Activated CD4-positive, alpha-beta T cell treated with anti-CD3 and anti-CD28 coated beads, Interleukin-2, amount 50 U/mL, for 16 hours (primary cell): ENCODE data around the gene MADD.

Source experiments
- DNase-seq: peaks from one replicate; pipeline ENCODE4 v3.0.0-alpha.2; 2020

Gene MADD

DNA sequence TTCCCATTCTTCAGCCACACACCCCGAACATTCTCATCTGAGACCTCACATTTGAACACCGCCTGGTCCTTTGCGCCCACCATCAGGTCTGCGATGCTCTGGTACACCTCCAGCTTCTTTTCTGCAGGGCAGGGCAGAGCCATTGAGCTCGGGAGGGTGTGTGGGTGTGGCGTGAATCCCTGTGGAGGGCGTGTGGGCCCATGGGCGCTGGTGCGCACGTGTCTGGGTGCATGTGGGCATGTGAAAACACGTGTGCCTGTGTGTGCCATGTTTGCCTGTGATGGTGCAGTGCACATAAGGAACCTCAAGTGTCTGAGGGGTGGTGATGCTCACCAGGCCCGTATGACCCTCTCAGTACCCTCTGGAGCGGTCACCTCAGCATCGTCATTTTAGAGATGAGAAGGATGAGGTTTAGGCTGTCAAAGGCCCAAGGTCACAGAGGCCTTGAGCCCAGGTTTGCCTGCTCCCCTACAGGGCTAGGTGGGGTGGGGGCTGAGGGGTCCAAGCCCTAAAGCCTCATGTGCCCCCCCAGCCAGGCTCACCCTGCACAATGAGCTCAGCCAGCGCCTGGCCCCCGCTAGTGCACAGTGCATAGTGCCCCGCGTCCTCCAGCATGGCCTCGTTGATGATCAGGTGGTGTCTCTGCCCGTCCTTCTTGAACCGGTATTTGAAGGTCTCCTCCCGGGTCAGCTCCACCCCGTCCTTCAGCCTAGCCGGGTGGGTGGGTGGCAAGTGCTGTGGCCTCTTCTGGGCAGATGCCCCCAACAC lies 72.3 kb downstream of the MADD start:
- no peak for DNase-seq

DNA sequence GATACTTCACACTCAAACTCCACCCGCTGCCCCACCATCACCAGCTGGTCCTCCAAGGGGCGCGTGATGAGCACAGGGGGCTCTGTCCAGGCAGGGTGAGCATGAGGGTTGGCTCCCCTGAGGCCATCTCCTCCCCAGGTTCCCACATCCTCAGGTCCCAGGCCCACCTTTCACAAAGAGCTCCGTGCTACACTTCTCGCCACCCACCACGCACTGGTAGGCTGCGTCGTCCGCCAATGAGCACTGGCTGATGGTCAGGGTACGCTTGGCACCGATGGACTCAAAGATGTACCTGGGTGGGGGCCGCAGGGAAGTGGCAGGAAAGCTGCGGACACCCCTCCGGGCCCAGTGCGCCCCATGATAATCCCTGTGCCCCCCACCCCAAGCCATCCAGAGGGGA lies 72.9 kb downstream of the MADD start:
- no peak for DNase-seq

GRCh38 chr11:47345890-47346563 lies 76.1 kb downstream of the MADD start:
- no peak for DNase-seq

DNA sequence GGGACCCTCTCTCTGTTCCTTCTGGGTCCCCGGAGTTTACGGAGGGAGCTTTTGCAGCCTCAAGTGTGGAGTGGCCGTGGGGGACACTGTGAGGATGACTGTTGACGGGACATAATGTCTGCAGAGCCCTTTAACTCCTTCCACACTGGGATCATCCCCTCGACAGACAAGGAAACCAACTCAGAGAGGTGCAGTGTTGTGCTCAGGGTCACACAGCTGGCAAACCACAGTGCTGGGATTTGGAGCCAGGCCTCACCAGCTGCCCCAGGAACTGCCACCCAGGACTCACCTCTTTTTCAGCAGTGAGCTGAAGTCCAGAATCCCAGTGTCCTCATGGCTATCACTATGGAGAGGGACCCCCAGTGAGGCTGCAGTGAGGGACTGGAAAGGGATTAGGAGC lies 77.2 kb downstream of the MADD start:
- no peak for DNase-seq

DNA sequence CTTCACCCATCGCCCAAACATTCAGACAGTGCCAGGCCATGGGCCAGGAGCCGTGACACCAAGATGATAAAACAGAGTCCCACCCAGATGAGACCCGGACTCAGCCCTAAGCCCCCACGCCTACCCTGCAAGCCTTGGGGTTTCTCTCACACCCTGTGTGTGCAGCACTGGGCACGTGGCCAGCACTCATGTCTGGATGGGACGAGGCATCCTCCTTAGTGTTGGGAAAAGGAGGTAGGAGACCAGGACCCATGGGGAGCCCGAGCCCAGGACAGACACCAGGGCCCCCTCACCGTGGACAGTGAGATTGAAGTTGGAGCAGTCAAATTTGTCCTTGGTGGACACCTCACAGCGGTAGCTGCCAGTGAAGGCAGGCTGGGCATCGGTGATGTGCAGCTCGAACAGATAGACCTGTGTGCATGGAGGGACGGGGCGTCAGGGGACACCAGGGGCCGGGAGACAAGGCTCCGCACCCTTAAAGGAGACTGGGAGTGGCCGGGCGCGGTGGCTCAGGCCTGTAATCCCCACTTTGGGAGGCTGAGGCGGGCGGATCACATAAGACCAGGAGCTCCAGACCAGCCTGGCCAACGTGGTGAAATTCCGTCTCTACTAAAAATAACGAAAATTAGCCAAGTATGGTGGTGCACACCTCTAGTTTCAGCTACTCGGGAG lies 78.3 kb downstream of the MADD start:
- no peak for DNase-seq

GRCh38 chr11:47348859-47349258 lies 78.9 kb downstream of the MADD start:
- no peak for DNase-seq

DNA sequence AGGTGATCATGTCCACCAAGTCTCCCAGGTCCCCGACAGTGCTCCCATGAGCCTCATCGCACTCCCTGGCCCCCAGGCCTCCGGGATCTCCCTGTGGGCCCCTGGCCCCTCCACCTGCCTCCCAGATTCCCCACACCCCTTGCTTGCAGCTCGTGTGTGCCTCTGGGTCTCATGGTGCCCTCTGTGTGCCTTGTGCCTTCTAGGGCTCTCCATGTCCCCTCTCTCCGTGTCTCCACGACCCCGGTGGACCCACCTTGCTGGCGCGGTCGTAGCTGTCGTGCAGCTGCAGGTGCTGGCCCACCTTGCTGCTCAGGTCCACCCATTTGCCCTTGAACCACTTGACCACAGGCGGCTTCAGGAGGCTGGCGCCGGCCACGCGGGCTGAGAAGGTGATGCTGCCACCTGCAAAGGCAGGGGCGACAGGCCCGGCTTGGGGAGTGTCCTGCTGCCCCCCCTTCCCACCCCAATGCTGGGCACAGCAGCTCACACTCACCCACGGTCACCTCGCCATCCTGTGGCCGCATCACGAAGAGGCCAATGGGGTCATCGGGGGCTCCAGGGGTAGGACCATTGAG lies 79.7 kb downstream of the MADD start:
- DNase-seq: no peak

DNA sequence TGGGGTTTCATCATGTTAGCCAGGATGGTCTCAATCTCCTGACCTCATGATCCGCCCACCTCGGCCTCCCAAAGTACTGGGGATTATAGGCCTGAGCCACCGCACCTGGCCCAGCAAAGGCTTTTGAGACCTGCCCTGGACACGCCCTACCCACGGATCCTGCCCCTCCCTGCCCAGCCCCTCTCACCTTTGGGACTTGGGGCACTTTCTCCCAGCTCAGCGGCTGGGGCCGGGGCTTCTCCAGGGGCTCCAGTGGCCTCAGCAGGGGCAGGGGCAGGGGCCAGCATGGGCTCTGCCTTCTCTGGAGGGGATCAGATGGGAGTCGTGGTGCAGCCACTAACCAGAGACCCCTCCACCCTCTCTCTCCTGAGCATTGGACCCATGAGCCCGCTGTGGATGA lies 80.4 kb downstream of the MADD start:
- DNase-seq: no peak

DNA sequence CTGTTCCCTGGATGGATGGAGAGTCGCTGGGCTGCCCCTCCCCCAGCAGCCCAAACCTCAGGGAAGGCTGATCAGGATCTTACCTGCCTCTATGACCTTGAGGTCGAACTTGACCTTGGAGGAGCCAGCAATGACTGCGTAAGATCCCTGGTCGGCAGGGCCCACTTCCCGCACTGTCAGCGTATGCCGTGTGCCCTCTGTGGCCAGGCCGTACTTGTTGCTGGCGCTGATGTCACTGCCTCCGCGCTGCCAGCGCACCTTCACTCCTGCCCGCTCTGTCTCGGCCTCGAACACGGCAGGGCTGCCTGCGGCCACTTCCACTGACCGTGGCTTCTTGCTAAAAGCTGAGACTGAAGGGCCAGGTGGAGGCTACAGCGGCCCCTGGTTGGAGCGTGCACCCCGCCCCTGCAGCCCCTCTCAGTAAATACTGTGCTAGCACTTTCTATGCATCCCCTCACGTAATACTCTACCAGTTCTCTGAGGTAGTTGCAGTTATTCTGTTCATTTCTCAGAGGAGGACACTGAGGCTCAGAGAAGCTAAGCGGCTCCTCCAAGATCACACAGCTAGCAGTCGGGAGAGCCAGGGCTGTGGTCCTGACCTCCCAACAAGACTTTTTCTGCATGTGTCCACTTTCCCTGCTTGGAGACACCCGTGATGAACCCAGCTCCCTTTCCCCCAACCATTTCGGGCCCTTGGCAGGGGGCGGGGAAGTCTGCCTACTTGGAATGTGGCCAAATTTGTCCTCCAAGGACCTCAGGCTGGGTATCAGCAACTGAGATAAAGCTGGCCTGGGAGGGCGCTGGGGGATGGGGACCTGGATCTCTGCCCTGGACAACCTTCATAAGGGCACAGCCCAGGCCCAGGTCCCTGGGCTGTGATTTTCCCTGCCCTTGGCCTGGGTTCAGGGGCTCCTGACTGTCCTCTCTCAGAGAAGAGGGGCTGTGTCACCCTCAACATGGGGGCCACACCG lies 81.5 kb downstream of the MADD start:
- DNase-seq: no peak

DNA sequence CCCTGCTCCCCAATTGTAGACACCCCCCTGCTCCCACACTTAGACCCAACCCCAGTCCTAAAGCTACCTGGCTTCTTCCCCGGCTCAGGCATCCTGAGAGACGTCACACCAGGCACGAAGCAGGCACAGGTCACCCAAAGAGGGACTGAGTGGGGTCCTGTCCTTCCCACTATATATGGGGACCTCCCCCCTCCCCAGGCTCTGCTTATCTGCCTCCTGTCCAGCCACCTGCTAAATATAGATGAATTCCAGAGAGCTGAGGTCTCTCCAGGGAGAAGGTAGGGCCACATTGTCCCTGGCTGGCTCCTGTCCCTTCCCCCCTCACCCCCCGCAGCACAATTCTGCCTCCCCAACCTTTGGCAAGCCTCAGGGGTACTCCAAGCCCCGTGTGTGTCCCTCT lies 82.6 kb downstream of the MADD start, which contains the start of gene MYBPC3:
TSS of gene MYBPC3 (minus strand) at position 147 of the 400 bp plus-strand sequence. CDS start at position 92, 55 bp downstream.
- no peak for DNase-seq

DNA sequence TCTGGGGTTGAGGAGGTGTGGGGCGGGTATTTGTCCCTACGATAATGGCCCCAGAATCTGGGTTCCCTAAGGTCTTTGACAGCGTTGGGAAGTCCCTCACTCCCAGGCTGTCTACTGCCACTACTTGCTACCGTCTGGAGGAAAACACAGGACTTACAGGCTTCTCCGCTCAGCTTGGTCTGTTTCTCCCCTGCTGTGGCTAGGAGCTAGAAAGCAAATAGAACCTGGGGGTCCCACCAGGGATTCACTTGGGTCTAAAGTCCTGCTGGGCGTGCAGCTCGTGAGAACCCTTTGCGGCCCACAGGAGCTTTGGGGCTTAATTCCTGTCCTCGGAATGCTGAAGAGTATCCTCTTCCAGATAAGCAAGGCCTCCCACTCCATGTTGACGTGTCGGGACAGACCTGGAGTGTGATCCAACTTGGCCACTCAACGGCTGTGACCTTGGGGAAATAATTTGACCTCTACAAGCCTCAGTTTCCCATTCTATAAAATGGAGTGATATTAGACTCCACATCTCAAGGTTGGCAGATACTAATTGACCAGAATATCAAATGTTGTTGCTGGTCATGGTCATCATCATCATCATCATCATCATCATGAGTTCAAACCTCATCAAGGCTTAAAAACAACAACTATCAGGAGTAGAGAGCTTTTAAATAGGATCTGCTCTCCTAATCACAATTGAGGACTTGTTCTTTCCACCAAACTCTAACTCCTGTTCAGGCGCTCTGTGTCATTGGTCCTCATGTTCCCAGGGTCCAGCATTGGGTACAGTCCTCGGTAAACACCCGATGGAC lies 84.2 kb downstream of the MADD start:
- no peak for DNase-seq

- DNase-seq: no peak
Observed at GRCh38 chr11:47354913-47355282, 85.0 kb downstream of the MADD start.

DNA sequence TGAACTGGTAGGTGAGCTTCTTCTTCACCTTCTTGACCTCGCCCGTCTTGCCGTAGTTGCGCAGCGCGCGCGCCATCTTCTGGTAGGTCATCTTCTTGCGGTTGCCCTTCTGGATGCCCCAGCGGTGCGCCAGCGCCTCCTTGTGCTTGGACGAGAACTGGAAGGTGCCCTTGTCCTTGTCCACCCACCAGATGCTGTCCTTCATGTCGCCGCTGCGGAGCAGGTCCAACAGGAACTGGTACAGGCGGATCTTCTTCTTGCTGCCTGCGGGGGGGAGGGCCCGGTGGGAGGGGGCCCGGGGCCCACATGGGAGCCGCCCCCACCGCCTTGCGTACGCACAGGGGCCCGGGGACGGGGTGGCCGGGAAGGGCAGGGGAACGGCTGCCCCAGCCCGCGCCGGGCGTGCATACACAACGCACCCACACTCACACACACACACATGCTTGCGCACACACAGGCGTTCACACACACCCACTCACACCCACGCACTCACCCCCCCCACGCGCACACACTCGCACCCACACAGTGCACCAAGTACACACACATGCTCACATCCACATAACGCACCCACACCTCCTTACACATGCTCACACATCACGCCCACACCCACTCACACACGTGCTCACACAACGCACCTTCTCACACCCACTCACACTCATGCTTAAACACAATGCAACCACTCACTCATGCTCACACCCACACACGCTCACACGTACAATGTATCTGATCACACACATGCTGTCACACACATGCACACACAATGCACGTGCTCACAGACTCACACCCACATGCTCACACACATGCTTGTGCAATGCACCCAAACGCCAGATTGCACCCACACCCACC lies 85.6 kb downstream of the MADD start:
- DNase-seq: peak; percentile 28

DNA sequence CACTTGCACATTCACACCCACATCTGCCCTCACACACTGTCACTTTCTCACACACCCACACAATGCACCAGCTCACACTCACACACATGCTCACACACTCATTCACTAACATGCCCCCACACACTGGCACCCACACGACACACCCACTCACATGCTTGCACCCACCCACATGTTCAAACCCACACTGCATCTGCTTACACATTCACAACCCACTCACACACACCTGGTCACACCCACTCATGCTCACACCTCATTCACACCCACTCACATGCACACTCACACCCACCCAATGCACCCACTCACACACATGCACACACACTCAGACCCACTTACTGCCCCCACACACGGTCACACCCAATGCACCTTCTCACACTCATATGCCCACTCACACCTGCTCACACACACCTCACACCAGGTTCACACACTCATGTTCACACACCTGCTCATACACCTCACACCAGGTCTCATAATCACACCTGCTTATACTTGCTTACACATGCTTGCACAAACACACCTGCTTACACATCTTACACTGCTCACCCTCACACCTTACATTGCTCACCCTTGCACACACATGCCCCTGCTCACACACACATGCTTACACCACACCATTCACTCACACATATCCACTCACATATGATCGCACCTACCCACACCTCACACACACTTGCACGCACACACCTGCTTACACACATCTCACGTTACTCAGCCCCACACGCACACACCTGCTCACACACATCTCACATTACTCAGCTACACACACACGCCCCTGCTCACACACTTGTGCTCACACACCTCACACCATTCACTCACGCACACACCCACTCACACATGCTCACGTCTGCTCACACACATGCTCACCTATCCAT lies 86.4 kb downstream of the MADD start:
- DNase-seq: no peak

DNA sequence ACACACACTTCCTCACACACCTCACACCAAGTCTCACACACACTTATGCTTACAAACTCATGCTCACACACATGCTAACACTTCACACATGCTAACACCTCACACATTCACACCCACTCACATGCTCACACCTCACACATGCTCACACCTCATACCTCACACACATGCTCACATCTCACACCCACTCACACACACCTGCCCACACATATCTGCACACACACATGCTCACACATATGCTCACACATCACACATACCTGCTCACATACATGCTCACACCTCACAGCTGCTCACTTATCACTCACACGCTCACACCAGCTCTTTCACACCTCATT lies 87.0 kb downstream of the MADD start:
- no peak for DNase-seq

- no peak for DNase-seq
Observed at GRCh38 chr11:47357985-47358730, 88.2 kb downstream of the MADD start.

- DNase-seq: no peak
Observed at GRCh38 chr11:47358731-47359051, 88.8 kb downstream of the MADD start.

DNA sequence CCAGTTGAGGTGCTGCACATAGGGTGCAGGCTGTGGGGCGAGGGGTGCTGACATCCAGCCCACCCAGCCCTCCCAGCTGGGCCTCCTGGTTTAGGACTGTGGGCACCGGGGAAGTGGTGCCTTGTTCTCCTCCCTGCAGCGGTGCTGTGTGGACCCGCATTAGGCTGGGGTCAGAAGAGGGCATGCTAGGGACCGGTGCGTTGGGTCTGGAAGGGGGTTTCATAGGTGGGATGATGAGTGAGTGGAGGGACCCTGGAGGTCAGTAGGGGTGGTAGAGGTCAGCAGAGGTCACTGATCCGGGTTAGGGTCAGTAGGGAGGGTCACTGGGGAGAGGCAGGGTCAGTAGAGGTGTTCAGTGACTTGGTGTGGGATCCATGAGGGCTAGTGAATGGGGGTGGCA lies 89.2 kb downstream of the MADD start:
- no peak for DNase-seq

DNA sequence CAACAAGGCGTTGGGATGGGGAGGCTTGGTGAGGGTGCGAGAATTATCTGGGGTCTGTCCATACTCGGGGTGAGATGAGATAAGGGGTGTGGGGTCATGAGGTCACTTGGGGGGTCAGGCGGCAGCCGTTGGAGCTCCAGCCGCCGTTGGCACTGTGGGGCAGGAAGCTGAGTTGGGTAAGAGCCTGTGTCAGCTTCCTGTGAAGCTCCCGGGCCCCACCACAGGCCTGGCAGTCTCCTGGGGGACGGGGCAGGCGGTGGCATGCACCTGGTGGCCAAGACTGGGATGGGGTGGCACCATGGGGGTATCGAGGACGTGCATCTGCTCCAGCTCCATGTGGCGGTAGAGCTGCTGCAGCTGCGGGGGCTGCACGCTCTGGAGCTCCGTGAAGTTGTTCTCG lies 89.7 kb downstream of the MADD start:
- DNase-seq: peak; percentile 24
